GM12878 (cell line): ENCODE measurements around the gene TMEM236. TPM values are rescaled to one million over a fixed set of nuclear protein-coding genes. Genes with fewer than 3 reads are reported as not detected.

Experiments used
- CHD4 ChIP-seq: fragments of 200-600 bp; sonication (generic); IDR thresholded peaks from 2 replicates; pipeline ENCODE4 v1.6.1; 2016; ENCODE audit warnings: mild to moderate bottlenecking
- HCFC1 ChIP-seq: fragments of 150-350 bp; IDR thresholded peaks from 2 replicates; pipeline ENCODE4 v1.6.1; 2014; ENCODE audit warnings: low read length
- JUNB ChIP-seq: IDR thresholded peaks from 2 replicates; pipeline ENCODE4 v1.6.1; 2016; ENCODE audit warnings: antibody characterized with exemption, mild to moderate bottlenecking
- RBBP5 ChIP-seq: fragments of 200-600 bp; sonication (generic); conservative IDR thresholded peaks from 2 replicates; pipeline ENCODE4 v1.6.1; 2016
- microRNA counts: library from miRNA; unstranded; fragments of <30 nt; microRNA quantifications from one replicate; lab custom pipeline; 2016
- microRNA-seq: library from miRNA; unstranded; fragments of <30 nt; microRNA quantifications from one replicate; pipeline ENCODE4, GENCODE V29; 2018
- polyA plus RNA-seq, 11 experiments: library from polyadenylated mRNA; depleted of rRNA in 4 of 11; unstranded in 6 of 11; stranded (reverse) in 5 of 11; fragments of >200 nt; fragmentation: Nextera tagmentation in 4 of 11; fragmentation: Illumina TruSeq in 1 of 11; extraction: Ambion mirVana in 4 of 11; extraction: Trizol in 1 of 11; gene quantifications; 1 replicate in 1 of 11; 2 replicates in 10 of 11; pipeline versions ENCODE4 v1.2.1 to v1.2.3, GENCODE V29; 2011 to 2016; ENCODE audit warnings: inconsistent platforms in 2 of 11, missing spikeins in 2 of 11, low read depth in 1 of 11
- small RNA-seq: library from RNA; depleted of rRNA; stranded (forward); fragments of <200 nt; gene quantifications from one replicate; pipeline ENCODE3, GENCODE V24; 2014
- total RNA-seq, 4 experiments: library from RNA; depleted of rRNA in 3 of 4; stranded (reverse); fragments of >200 nt in 3 of 4; fragmentation: Illumina TruSeq in 1 of 4; extraction: Trizol in 1 of 4; gene quantifications; 2 replicates each; pipeline versions ENCODE4 v1.2.1 to v1.2.3, GENCODE V29; 2013 to 2021

The TMEM236 gene
- total and polyA plus RNA-seq, 10 of the 15 experiments (the other 5 are each of a cell fraction or from before 2014, with no cell fraction given) = 0.03 TPM; not detected in 9

DNA sequence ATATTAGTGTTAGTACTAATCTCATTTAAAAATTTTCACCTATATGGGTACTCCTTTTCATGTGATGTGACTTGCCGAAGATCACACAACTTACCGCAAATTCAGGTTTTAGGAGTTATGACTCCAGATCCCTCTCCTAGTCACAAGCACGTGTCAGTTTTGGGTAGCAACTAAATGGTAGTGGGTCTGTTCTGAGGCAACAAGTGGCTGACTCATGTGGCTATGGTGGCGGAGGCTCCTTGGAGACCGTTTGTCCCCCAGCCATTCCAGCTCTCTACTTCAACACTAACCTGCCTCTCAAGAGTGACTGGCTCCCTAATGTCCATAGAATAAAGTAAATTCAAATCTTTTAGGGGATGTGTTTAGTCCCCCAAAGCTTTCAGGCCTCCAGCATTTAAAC is 96.6 kb downstream of the TMEM236 start (continued):
- TF ChIP-seq HCFC1 (no peak), CHD4 (no peak), RBBP5 (no peak), JUNB (no peak)

MicroRNAs encoded within 50 kb of the gene (microRNA counts, 767-probe panel; counts per million panel counts)
- 977 counts per million, percentile 26 among the panel's probes with 10 or more counts for microRNA hsa-miR-511 (lab: Ali Mortazavi, UCI)

Small RNAs within 50 kb of the gene (microRNA-seq; reads per million reads assigned to microRNA genes)
- gene MIR511 = not detected

Small RNAs within 50 kb of the gene (small RNA-seq; reads per million reads assigned to genes)
- gene MIR511 = not detected

Other genes with a start within 250 kb of the TMEM236 start
- 1.2 and 1.5 TPM in 2 replicates for gene HACD1, start 134.8 kb upstream of the TMEM236 start, total RNA-seq (2014; rRNA removed)
- gene HACD1, start 134.8 kb upstream of the TMEM236 start, total RNA-seq (2014; rRNA removed; fragmentation: Illumina TruSeq; extraction: Trizol) = 0.22 and 1.1 TPM in 2 replicates
- gene HACD1, start 134.8 kb upstream of the TMEM236 start, total RNA-seq (2021) = 0.38 and 0.80 TPM in 2 replicates
- 1.5 and 1.6 TPM in 2 replicates for gene HACD1, start 134.8 kb upstream of the TMEM236 start, polyA plus RNA-seq (2011; rRNA removed)
- gene HACD1, start 134.8 kb upstream of the TMEM236 start, polyA plus RNA-seq (2014; fragmentation: Illumina TruSeq; extraction: Trizol) = 0.57 and 1.5 TPM in 2 replicates
- gene HACD1, start 134.8 kb upstream of the TMEM236 start, polyA plus RNA-seq (2014; fragmentation: Nextera tagmentation; extraction: Ambion mirVana) = under 1 TPM in 1 of 2 experiments, not detected in 1; 0.29 TPM
- gene HACD1, start 134.8 kb upstream of the TMEM236 start, polyA plus RNA-seq (2014; rRNA removed) = 1.3 and 2.6 TPM in 2 replicates
- gene HACD1, start 134.8 kb upstream of the TMEM236 start, polyA plus RNA-seq (2016; fragmentation: Nextera tagmentation; extraction: Ambion mirVana) = under 1 TPM; 0.78 to 0.96 TPM
- 11.1 and 11.5 TPM in 2 replicates for gene STAM, start 108.0 kb upstream of the TMEM236 start, total RNA-seq (2014; rRNA removed)
- 14.7 and 15.1 TPM in 2 replicates for gene STAM, start 108.0 kb upstream of the TMEM236 start, total RNA-seq (2014; rRNA removed; fragmentation: Illumina TruSeq; extraction: Trizol)
- 11.3 and 14.2 TPM in 2 replicates for gene STAM, start 108.0 kb upstream of the TMEM236 start, total RNA-seq (2021)
- 15.9 and 18.9 TPM in 2 replicates for gene STAM, start 108.0 kb upstream of the TMEM236 start, polyA plus RNA-seq (2011; rRNA removed)
- gene STAM, start 108.0 kb upstream of the TMEM236 start, polyA plus RNA-seq (2014; fragmentation: Illumina TruSeq; extraction: Trizol) = 15.5 and 16.0 TPM in 2 replicates
- gene STAM, start 108.0 kb upstream of the TMEM236 start, polyA plus RNA-seq (2014; fragmentation: Nextera tagmentation; extraction: Ambion mirVana) = 1 to 10 TPM; 8.8 to 9.6 TPM
- 9.3 and 9.7 TPM in 2 replicates for gene STAM, start 108.0 kb upstream of the TMEM236 start, polyA plus RNA-seq (2014; rRNA removed)
- gene STAM, start 108.0 kb upstream of the TMEM236 start, polyA plus RNA-seq (2016; fragmentation: Nextera tagmentation; extraction: Ambion mirVana) = 10 to 100 TPM; 14.6 to 15.8 TPM
- gene MRC1, start 57.1 kb downstream of the TMEM236 start, total RNA-seq (2014; rRNA removed) = not detected in 2 replicates
- gene MRC1, start 57.1 kb downstream of the TMEM236 start, total RNA-seq (2014; rRNA removed; fragmentation: Illumina TruSeq; extraction: Trizol) = 0.04 TPM in 1 of 2 replicates, not detected in the other
- 0.19 and 0.21 TPM in 2 replicates for gene MRC1, start 57.1 kb downstream of the TMEM236 start, total RNA-seq (2021)
- gene MRC1, start 57.1 kb downstream of the TMEM236 start, polyA plus RNA-seq (2011; rRNA removed) = 0.01 TPM in 1 of 2 replicates, not detected in the other
- 0.03 TPM in 1 of 2 replicates, not detected in the other for gene MRC1, start 57.1 kb downstream of the TMEM236 start, polyA plus RNA-seq (2014; fragmentation: Illumina TruSeq; extraction: Trizol)
- gene MRC1, start 57.1 kb downstream of the TMEM236 start, polyA plus RNA-seq (2014; fragmentation: Nextera tagmentation; extraction: Ambion mirVana) = under 1 TPM in 1 of 2 experiments, not detected in 1; 0.02 TPM
- gene MRC1, start 57.1 kb downstream of the TMEM236 start, polyA plus RNA-seq (2014; rRNA removed) = 0.01 TPM in 1 of 2 replicates, not detected in the other
- gene MRC1, start 57.1 kb downstream of the TMEM236 start, polyA plus RNA-seq (2016; fragmentation: Nextera tagmentation; extraction: Ambion mirVana) = not detected
- gene SLC39A12, start 199.7 kb downstream of the TMEM236 start, total RNA-seq (2014; rRNA removed) = 0.68 and 1.1 TPM in 2 replicates
- 0.60 and 0.94 TPM in 2 replicates for gene SLC39A12, start 199.7 kb downstream of the TMEM236 start, total RNA-seq (2014; rRNA removed; fragmentation: Illumina TruSeq; extraction: Trizol)
- 0.64 and 0.67 TPM in 2 replicates for gene SLC39A12, start 199.7 kb downstream of the TMEM236 start, total RNA-seq (2021)
- gene SLC39A12, start 199.7 kb downstream of the TMEM236 start, polyA plus RNA-seq (2011; rRNA removed) = not detected in 2 replicates
- 0.81 and 1.1 TPM in 2 replicates for gene SLC39A12, start 199.7 kb downstream of the TMEM236 start, polyA plus RNA-seq (2014; fragmentation: Illumina TruSeq; extraction: Trizol)
- gene SLC39A12, start 199.7 kb downstream of the TMEM236 start, polyA plus RNA-seq (2014; fragmentation: Nextera tagmentation; extraction: Ambion mirVana) = 1 to 10 TPM; 1.3 to 1.5 TPM
- 0.52 and 0.53 TPM in 2 replicates for gene SLC39A12, start 199.7 kb downstream of the TMEM236 start, polyA plus RNA-seq (2014; rRNA removed)
- gene SLC39A12, start 199.7 kb downstream of the TMEM236 start, polyA plus RNA-seq (2016; fragmentation: Nextera tagmentation; extraction: Ambion mirVana) = under 1 TPM; 0.47 TPM